Type B pancreatic cell (in vitro differentiated cells): ENCODE data around the gene GRIP2. TPM values are rescaled to one million over a fixed set of nuclear protein-coding genes. Genes with fewer than 3 reads are reported as not detected.

Experiments used
- DNase-seq: peaks from one replicate; pipeline ENCODE4 v3.0.0; 2021; ENCODE audit warnings: mixed read lengths; ENCODE audit not compliant: unreplicated experiment; ENCODE audit errors: extremely low spot score
- H3K27ac Mint-ChIP-seq: 2 replicates; pipeline ENCODE4 v1.8.0; 2021; ENCODE audit warnings: mild to moderate bottlenecking, mixed read lengths
- H3K27me3 Mint-ChIP-seq: 2 replicates; pipeline ENCODE4 v1.8.0; 2021; ENCODE audit warnings: mixed read lengths
- H3K36me3 Mint-ChIP-seq: 2 replicates; pipeline ENCODE4 v1.8.0; 2021; ENCODE audit warnings: mixed read lengths
- H3K4me1 Mint-ChIP-seq: one replicate; pipeline ENCODE4 v1.8.0; 2021; ENCODE audit warnings: mixed read lengths; ENCODE audit not compliant: unreplicated experiment
- H3K4me3 Mint-ChIP-seq: 2 replicates; pipeline ENCODE4 v1.8.0; 2021; ENCODE audit warnings: mild to moderate bottlenecking, mixed read lengths
- H3K9me3 Mint-ChIP-seq: 2 replicates; pipeline ENCODE4 v1.8.0; 2021; ENCODE audit warnings: mixed read lengths
- CTCF ChIP-seq: fragments of 200-600 bp; sonication (generic); conservative IDR thresholded peaks from 2 replicates; pipeline ENCODE4 v1.5.0; 2021; ENCODE audit warnings: antibody characterized with exemption, mild to moderate bottlenecking
- total RNA-seq: library from RNA; stranded (reverse); gene quantifications from 2 replicates; pipeline ENCODE4 v1.2.1, GENCODE V29; 2021; ENCODE audit warnings: low replicate concordance

GRIP2 gene
- total RNA-seq, 1 donor from 2014 or later, result 5.6 TPM

GRCh38 chr3:14457999-14458398 is 82.1 kb downstream of the GRIP2 start:
- H3K36me3 Mint-ChIP-seq, result peaks cover 14% of the 10 kb centered on the region
- no peak overlapping the region for H3K4me3 Mint-ChIP-seq
- no peak for DNase-seq
- no peaks in the 10 kb centered on the region for H3K27me3 Mint-ChIP-seq
- TF ChIP-seq CTCF, result no peak
- H3K4me1 Mint-ChIP-seq, result peaks cover 40% of the 10 kb centered on the region
- no peaks in the 10 kb centered on the region for H3K9me3 Mint-ChIP-seq
- peak overlapping the region; percentile 67 for H3K27ac Mint-ChIP-seq

- H3K9me3 Mint-ChIP-seq, result no peaks in the 10 kb centered on the region
- no peak overlapping the region for H3K4me3 Mint-ChIP-seq
- H3K36me3 Mint-ChIP-seq, result peaks cover 9% of the 10 kb centered on the region
- H3K27me3 Mint-ChIP-seq, result no peaks in the 10 kb centered on the region
- H3K4me1 Mint-ChIP-seq, result peaks cover 40% of the 10 kb centered on the region
- peak overlapping the region; percentile 67 for H3K27ac Mint-ChIP-seq
- no peak for TF ChIP-seq CTCF
- no peak for DNase-seq
These were observed 82.7 kb downstream of the GRIP2 start for GRCh38 chr3:14457481-14457880.

- Mint-ChIP-seq H3K9me3 (no peaks in the 10 kb centered on the region), H3K27me3 (no peaks in the 10 kb centered on the region), H3K4me3 (no peak overlapping the region), H3K27ac (no peak overlapping the region), H3K36me3 (peaks cover 9% of the 10 kb centered on the region), H3K4me1 (peaks cover 42% of the 10 kb centered on the region)
- TF ChIP-seq CTCF, result no peak
- no peak for DNase-seq
These were observed 83.3 kb downstream of the GRIP2 start for GRCh38 chr3:14456794-14457193.

- no peak for DNase-seq
- Mint-ChIP-seq H3K27ac (no peak overlapping the region), H3K27me3 (no peaks in the 10 kb centered on the region), H3K4me1 (peaks cover 42% of the 10 kb centered on the region), H3K9me3 (no peaks in the 10 kb centered on the region), H3K4me3 (no peak overlapping the region), H3K36me3 (peaks cover 15% of the 10 kb centered on the region)
- no peak for TF ChIP-seq CTCF
These were observed 84.4 kb downstream of the GRIP2 start for GRCh38 chr3:14455571-14456317.

GRCh38 chr3:14454639-14455310 is 85.4 kb downstream of the GRIP2 start:
- H3K9me3 Mint-ChIP-seq, result no peaks in the 10 kb centered on the region
- H3K4me1 Mint-ChIP-seq, result peaks cover 37% of the 10 kb centered on the region
- TF ChIP-seq CTCF, result no peak
- no peak overlapping the region for H3K4me3 Mint-ChIP-seq
- H3K27ac Mint-ChIP-seq, result no peak overlapping the region
- DNase-seq, result no peak
- H3K36me3 Mint-ChIP-seq, result peaks cover 10% of the 10 kb centered on the region
- no peaks in the 10 kb centered on the region for H3K27me3 Mint-ChIP-seq
